ENCODE results near the gene FOXP1. TPM values are rescaled to one million over a fixed set of nuclear protein-coding genes. Genes with fewer than 3 reads are reported as not detected.

The FOXP1 gene
- total and polyA plus RNA-seq, 2 of the 8 experiments (the other 6 are each of a cell fraction or from before 2014, with no cell fraction given) = 13.9 to 25.4 TPM

DNA sequence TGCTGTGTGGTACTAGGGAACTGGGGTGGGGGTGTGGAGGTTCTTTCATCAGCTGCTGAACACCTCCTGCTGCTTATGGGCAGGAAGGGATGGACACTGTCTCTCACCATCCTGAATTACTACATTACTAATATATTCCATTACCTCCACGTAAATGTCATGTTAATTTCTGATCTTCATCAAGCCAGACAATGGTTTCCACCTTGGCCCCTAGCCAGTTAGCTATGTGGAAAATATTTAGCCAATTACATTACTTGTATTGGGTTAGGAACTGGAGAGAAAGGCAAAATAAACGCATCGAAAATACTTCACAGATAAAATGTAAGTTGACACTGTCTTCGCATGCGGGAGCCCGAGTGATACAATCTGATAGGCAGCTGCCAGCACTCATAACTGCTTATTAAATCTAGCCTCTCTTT is 95.1 kb downstream of the FOXP1 start (continued):
- TF ChIP-seq, protein P1, sequence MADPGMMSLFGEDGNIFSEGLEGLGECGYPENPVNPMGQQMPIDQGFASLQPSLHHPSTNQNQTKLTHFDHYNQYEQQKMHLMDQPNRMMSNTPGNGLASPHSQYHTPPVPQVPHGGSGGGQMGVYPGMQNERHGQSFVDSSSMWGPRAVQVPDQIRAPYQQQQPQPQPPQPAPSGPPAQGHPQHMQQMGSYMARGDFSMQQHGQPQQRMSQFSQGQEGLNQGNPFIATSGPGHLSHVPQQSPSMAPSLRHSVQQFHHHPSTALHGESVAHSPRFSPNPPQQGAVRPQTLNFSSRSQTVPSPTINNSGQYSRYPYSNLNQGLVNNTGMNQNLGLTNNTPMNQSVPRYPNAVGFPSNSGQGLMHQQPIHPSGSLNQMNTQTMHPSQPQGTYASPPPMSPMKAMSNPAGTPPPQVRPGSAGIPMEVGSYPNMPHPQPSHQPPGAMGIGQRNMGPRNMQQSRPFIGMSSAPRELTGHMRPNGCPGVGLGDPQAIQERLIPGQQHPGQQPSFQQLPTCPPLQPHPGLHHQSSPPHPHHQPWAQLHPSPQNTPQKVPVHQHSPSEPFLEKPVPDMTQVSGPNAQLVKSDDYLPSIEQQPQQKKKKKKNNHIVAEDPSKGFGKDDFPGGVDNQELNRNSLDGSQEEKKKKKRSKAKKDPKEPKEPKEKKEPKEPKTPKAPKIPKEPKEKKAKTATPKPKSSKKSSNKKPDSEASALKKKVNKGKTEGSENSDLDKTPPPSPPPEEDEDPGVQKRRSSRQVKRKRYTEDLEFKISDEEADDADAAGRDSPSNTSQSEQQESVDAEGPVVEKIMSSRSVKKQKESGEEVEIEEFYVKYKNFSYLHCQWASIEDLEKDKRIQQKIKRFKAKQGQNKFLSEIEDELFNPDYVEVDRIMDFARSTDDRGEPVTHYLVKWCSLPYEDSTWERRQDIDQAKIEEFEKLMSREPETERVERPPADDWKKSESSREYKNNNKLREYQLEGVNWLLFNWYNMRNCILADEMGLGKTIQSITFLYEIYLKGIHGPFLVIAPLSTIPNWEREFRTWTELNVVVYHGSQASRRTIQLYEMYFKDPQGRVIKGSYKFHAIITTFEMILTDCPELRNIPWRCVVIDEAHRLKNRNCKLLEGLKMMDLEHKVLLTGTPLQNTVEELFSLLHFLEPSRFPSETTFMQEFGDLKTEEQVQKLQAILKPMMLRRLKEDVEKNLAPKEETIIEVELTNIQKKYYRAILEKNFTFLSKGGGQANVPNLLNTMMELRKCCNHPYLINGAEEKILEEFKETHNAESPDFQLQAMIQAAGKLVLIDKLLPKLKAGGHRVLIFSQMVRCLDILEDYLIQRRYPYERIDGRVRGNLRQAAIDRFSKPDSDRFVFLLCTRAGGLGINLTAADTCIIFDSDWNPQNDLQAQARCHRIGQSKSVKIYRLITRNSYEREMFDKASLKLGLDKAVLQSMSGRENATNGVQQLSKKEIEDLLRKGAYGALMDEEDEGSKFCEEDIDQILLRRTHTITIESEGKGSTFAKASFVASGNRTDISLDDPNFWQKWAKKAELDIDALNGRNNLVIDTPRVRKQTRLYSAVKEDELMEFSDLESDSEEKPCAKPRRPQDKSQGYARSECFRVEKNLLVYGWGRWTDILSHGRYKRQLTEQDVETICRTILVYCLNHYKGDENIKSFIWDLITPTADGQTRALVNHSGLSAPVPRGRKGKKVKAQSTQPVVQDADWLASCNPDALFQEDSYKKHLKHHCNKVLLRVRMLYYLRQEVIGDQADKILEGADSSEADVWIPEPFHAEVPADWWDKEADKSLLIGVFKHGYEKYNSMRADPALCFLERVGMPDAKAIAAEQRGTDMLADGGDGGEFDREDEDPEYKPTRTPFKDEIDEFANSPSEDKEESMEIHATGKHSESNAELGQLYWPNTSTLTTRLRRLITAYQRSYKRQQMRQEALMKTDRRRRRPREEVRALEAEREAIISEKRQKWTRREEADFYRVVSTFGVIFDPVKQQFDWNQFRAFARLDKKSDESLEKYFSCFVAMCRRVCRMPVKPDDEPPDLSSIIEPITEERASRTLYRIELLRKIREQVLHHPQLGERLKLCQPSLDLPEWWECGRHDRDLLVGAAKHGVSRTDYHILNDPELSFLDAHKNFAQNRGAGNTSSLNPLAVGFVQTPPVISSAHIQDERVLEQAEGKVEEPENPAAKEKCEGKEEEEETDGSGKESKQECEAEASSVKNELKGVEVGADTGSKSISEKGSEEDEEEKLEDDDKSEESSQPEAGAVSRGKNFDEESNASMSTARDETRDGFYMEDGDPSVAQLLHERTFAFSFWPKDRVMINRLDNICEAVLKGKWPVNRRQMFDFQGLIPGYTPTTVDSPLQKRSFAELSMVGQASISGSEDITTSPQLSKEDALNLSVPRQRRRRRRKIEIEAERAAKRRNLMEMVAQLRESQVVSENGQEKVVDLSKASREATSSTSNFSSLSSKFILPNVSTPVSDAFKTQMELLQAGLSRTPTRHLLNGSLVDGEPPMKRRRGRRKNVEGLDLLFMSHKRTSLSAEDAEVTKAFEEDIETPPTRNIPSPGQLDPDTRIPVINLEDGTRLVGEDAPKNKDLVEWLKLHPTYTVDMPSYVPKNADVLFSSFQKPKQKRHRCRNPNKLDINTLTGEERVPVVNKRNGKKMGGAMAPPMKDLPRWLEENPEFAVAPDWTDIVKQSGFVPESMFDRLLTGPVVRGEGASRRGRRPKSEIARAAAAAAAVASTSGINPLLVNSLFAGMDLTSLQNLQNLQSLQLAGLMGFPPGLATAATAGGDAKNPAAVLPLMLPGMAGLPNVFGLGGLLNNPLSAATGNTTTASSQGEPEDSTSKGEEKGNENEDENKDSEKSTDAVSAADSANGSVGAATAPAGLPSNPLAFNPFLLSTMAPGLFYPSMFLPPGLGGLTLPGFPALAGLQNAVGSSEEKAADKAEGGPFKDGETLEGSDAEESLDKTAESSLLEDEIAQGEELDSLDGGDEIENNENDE (IDR thresholded peaks at IDR 0.05; ENCODE audit: insufficient replicate concordance, low read length) = no peak

All from H1 (cell line).